Posterior vena cava (tissue), 2 donors: Measurements from ENCODE around the gene ARFGAP3. TPM values are rescaled to one million over a fixed set of nuclear protein-coding genes. Genes with fewer than 3 reads are reported as not detected.

Source experiments
- DNase-seq: peaks from one replicate; pipeline ENCODE4 v3.0.0-alpha.2; 2020; ENCODE audit warnings: low spot score
- intact Hi-C, 2 donors: fragments of 100-400 bp; cut with DNase I; formaldehyde crosslinking; loops; one replicate each; pipeline versions ENCODE4 v1.14.1 to v1.14.2; 2022 to 2023
- total RNA-seq, 2 donors: library from RNA; stranded (reverse); fragmentation: NEBNext Ultra II Directional; extraction: Animal tissue kit (Norgen Biotek cat#: 25700); gene quantifications; one replicate each; pipeline ENCODE4 v1.2.1, GENCODE V29; 2021
- donor health status: DM: yes; HTN: yes; CAD: no.
- donor health status: DM: yes; HTN: yes; CAD: no.

The ARFGAP3 gene
- total RNA-seq, 2 donors from 2014 or later = 36.9 to 53.0 TPM

GRCh38 chr22:42887120-42887519, 30.0 kb upstream of the ARFGAP3 start:
- intact Hi-C loops = no loop called here
- no peak for DNase-seq

GRCh38 chr22:42885446-42885845, 28.4 kb upstream of the ARFGAP3 start:
- intact Hi-C loops = no loop called here
- DNase-seq = no peak

GRCh38 chr22:42884616-42885375, 27.7 kb upstream of the ARFGAP3 start:
- intact Hi-C loops = no loop called here
- DNase-seq = no peak

GRCh38 chr22:42883970-42884369, 26.9 kb upstream of the ARFGAP3 start:
- DNase-seq = no peak
- intact Hi-C loops = no loop called here

- intact Hi-C loops = no loop called here
- no peak for DNase-seq
These were observed 26.0 kb upstream of the ARFGAP3 start for GRCh38 chr22:42883121-42883520.

- intact Hi-C loops = no loop called here
- no peak for DNase-seq
These were observed 25.0 kb upstream of the ARFGAP3 start for GRCh38 chr22:42881982-42882656.

- no peak for DNase-seq
- intact Hi-C loops = no loop called here
These were observed 24.2 kb upstream of the ARFGAP3 start for GRCh38 chr22:42881298-42881697.

GRCh38 chr22:42880815-42881214, 23.7 kb upstream of the ARFGAP3 start:
- intact Hi-C loops = no loop called here
- no peak for DNase-seq

- DNase-seq = peak; percentile 55
- intact Hi-C loops = loop anchor here in 1 of 2 donors (5.0 kb wide), 1 partner anchor 38 kb away; no protein-coding TSS in a partner anchor
These were observed 22.4 kb upstream of the ARFGAP3 start for GRCh38 chr22:42879371-42880021.

GRCh38 chr22:42878561-42879305, 21.7 kb upstream of the ARFGAP3 start:
- intact Hi-C loops = loop anchor here in 1 of 2 donors (5.0 kb wide), 1 partner anchor 39 kb away; no protein-coding TSS in a partner anchor
- peak; percentile 77 for DNase-seq

- intact Hi-C loops = loop anchor here in 1 of 2 donors (5.0 kb wide), 1 partner anchor 40 kb away; no protein-coding TSS in a partner anchor
- no peak for DNase-seq
These were observed 20.7 kb upstream of the ARFGAP3 start for GRCh38 chr22:42877597-42878340.

- intact Hi-C loops = loop anchor here in 1 of 2 donors (5.0 kb wide), 1 partner anchor 40 kb away; no protein-coding TSS in a partner anchor
These were observed 20.1 kb upstream of the ARFGAP3 start for GRCh38 chr22:42877158-42877557.

GRCh38 chr22:42876041-42876440, 19.0 kb upstream of the ARFGAP3 start:
- intact Hi-C loops = loop anchor here in 1 of 2 donors (5.0 kb wide), 1 partner anchor 41 kb away; no protein-coding TSS in a partner anchor
- DNase-seq = no peak

More at GRCh38 chr22:42877158-42877557, 20.1 kb upstream of the ARFGAP3 start:
- DNase-seq = peak; percentile 64

GRCh38 chr22:42874010-42874409, 16.9 kb upstream of the ARFGAP3 start:
- intact Hi-C loops = no loop called here
- no peak for DNase-seq

- DNase-seq = no peak
- intact Hi-C loops = no loop called here
These were observed 16.3 kb upstream of the ARFGAP3 start for GRCh38 chr22:42873356-42873755.

GRCh38 chr22:42872821-42873220, 15.7 kb upstream of the ARFGAP3 start:
- no peak for DNase-seq
- intact Hi-C loops = no loop called here

GRCh38 chr22:42871146-42872050, 14.3 kb upstream of the ARFGAP3 start:
- intact Hi-C loops = no loop called here
- no peak for DNase-seq
